Measurements from ENCODE around the gene UBE4B. TPM values are rescaled to one million over a fixed set of nuclear protein-coding genes. Genes with fewer than 3 reads are reported as not detected.
A peak's percentile ranks its signal among the peaks of the same experiment; 100 is the strongest.
"Not testable (repeated sequence)": the region's sequence is repeated elsewhere in the genome, so short reads cannot be mapped to it uniquely, and the experiment has no call there.

UBE4B gene
- total RNA-seq, 5 donors from 2014 or later (not counting 1 experiment from before 2014, with no cell fraction given) = 37.5 to 43.1 (median 41.9) TPM

- H3K4me1 ChIP-seq (ENCODE audit: control insufficient read depth in 1 of 2, extremely low read depth in 1 of 2, insufficient read depth in 2 of 2, low read length in 2 of 2) = peaks cover 11 to 13% of the 10 kb centered on the region in 2 experiments
- WGBS (ENCODE audit: insufficient coverage) = 93% methylated on average over 12 of the region's 24 CpGs
- H3K27me3 Mint-ChIP-seq; H3K27ac Mint-ChIP-seq; DNase-seq; H3K27ac ChIP-seq (ENCODE audit: low read length); H3K4me3 ChIP-seq (ENCODE audit: control insufficient read depth in 1 of 2, extremely low read depth in 1 of 2, low read length in 1 of 2); CTCF ChIA-PET; H3K36me3 Mint-ChIP-seq; H3K36me3 ChIP-seq (ENCODE audit: control insufficient read depth in 2 of 2, extremely low read depth in 1 of 2, insufficient read depth in 1 of 2, low read length in 1 of 2); H3K9me3 ChIP-seq; H3K4me3 Mint-ChIP-seq; POLR2A ChIA-PET; ATAC-seq (replicated peaks in 1 of 4); H3K9me3 Mint-ChIP-seq; H3K27me3 ChIP-seq (replicated peaks in 1 of 2; ENCODE audit: control insufficient read depth in 2 of 2, extremely low read depth in 1 of 2, insufficient read depth in 2 of 2, low read length in 1 of 2): not testable (repeated sequence)
- peaks cover 11 to 15% (median 12%) of the 10 kb centered on the region in 3 donors for H3K4me1 Mint-ChIP-seq
These were observed 3.7 kb upstream of the UBE4B start for GRCh38 chr1:10028956-10029500.

GRCh38 chr1:10031461-10031860 is 1.3 kb upstream of the UBE4B start:
- Histone ChIP-seq H3K27ac (ENCODE audit: low read length) (no peak overlapping the region), H3K36me3 (ENCODE audit: control insufficient read depth in 2 of 2, extremely low read depth in 1 of 2, insufficient read depth in 1 of 2, low read length in 1 of 2) (no peaks in the 10 kb centered on the region), H3K27me3 (replicated peaks in 1 of 2; ENCODE audit: control insufficient read depth in 2 of 2, extremely low read depth in 1 of 2, insufficient read depth in 2 of 2, low read length in 1 of 2) (peaks cover 0 to 2% of the 10 kb centered on the region in 2 experiments), H3K9me3 (no peaks in the 10 kb centered on the region), H3K4me1 (ENCODE audit: control insufficient read depth in 1 of 2, extremely low read depth in 1 of 2, insufficient read depth in 2 of 2, low read length in 2 of 2) (peaks cover 17 to 18% of the 10 kb centered on the region in 2 experiments), H3K4me3 (ENCODE audit: control insufficient read depth in 1 of 2, extremely low read depth in 1 of 2, low read length in 1 of 2) (no peak overlapping the region)
- Mint-ChIP-seq H3K4me1 (peaks cover 24 to 28% (median 24%) of the 10 kb centered on the region in 3 donors), H3K4me3 (no peak overlapping the region), H3K36me3 (no peaks in the 10 kb centered on the region), H3K27me3 (no peaks in the 10 kb centered on the region), H3K9me3 (no peaks in the 10 kb centered on the region), H3K27ac (no peak overlapping the region)
- CTCF ChIA-PET = interaction anchor here in 1 of 2 donors (0.6 kb wide), 1 partner anchor 1220 kb away, joined by 8 read pairs; no protein-coding TSS in a partner anchor
- DNase-seq (no peak), ATAC-seq (replicated peaks in 1 of 4) (no peak)
- POLR2A ChIA-PET = no interaction called here
- WGBS (ENCODE audit: insufficient coverage) = no CpG with 5 or more reads among the region's 3 CpGs

DNA sequence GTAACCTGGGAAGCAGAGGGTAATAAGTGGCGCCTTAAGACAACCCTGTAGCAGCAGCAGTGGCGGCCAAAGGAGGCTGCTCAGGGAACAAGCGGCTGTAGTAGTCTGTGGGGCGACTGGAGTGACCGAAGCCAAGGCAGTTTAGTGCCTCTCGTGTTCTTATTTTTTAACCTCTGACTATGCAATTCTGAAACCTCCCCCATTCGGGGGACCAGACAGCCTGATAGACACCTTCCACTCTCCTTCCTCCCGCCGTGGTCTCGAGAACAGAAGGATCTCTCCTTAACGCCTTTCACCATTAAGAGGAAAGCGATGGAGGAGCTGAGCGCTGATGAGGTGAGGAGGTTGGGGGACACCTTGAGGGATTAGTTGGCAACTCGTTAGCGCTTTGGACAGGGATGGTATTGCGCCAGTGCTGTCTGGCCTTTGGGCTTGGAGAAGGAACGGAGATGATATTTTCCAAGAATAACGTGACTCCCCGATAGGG is 644 bp downstream of the UBE4B start:
- CTCF ChIA-PET = interaction anchor here in 1 of 2 donors (0.5 to 0.9 kb wide), 2 partner anchors 84 to 338 kb away, joined by 3 to 7 read pairs; no protein-coding TSS in a partner anchor
- H3K9me3 Mint-ChIP-seq = no peaks in the 10 kb centered on the region
- POLR2A ChIA-PET = no interaction called here

GRCh38 chr1:10042746-10043145 is 10.0 kb downstream of the UBE4B start:
- no peak for ATAC-seq (replicated peaks in 1 of 4)
- H3K4me1 ChIP-seq (ENCODE audit: control insufficient read depth in 1 of 2, extremely low read depth in 1 of 2, insufficient read depth in 2 of 2, low read length in 2 of 2) = peaks cover 0 to 3% of the 10 kb centered on the region in 2 experiments
- H3K4me3 Mint-ChIP-seq = no peak overlapping the region
- no peak overlapping the region for H3K27ac Mint-ChIP-seq
- no peak for DNase-seq
- POLR2A ChIA-PET = no interaction called here
- H3K9me3 ChIP-seq = no peaks in the 10 kb centered on the region
- no peak overlapping the region for H3K27ac ChIP-seq (ENCODE audit: low read length)
- H3K27me3 Mint-ChIP-seq = no peaks in the 10 kb centered on the region
- WGBS (ENCODE audit: insufficient coverage) = 88% methylated on average over 4 of the region's 4 CpGs
- peaks cover 35 to 45% (median 41%) of the 10 kb centered on the region in 3 donors for H3K4me1 Mint-ChIP-seq
- H3K36me3 ChIP-seq (ENCODE audit: control insufficient read depth in 2 of 2, extremely low read depth in 1 of 2, insufficient read depth in 1 of 2, low read length in 1 of 2) = peaks cover 3 to 20% of the 10 kb centered on the region in 2 donors
- no peak overlapping the region for H3K4me3 ChIP-seq (ENCODE audit: control insufficient read depth in 1 of 2, extremely low read depth in 1 of 2, low read length in 1 of 2)
- peaks cover 21% of the 10 kb centered on the region for H3K36me3 Mint-ChIP-seq
- H3K27me3 ChIP-seq (replicated peaks in 1 of 2; ENCODE audit: control insufficient read depth in 2 of 2, extremely low read depth in 1 of 2, insufficient read depth in 2 of 2, low read length in 1 of 2) = no peaks in the 10 kb centered on the region
- CTCF ChIA-PET = no interaction called here
- no peaks in the 10 kb centered on the region for H3K9me3 Mint-ChIP-seq

More for the DNA sequence above, 644 bp downstream of the UBE4B start:
- peak overlapping the region; percentile 95 to 97 for H3K27ac Mint-ChIP-seq
- H3K4me3 Mint-ChIP-seq = peak overlapping the region; percentile 94 to 95 (median 95)
- DNase-seq = peak in 3 of 35 experiments; percentile 1 to 14 (median 9)
- H3K27ac ChIP-seq (ENCODE audit: low read length) = peak overlapping the region; percentile 78
- H3K36me3 Mint-ChIP-seq = no peaks in the 10 kb centered on the region
- peak overlapping the region; percentile 83 to 93 for H3K4me3 ChIP-seq (ENCODE audit: control insufficient read depth in 1 of 2, extremely low read depth in 1 of 2, low read length in 1 of 2)
- peaks cover 0 to 10% of the 10 kb centered on the region in 2 donors for H3K36me3 ChIP-seq (ENCODE audit: control insufficient read depth in 2 of 2, extremely low read depth in 1 of 2, insufficient read depth in 1 of 2, low read length in 1 of 2)
- 15% methylated on average over 5 of the region's 19 CpGs for WGBS (ENCODE audit: insufficient coverage)
- no peaks in the 10 kb centered on the region for H3K9me3 ChIP-seq
- H3K27me3 Mint-ChIP-seq = no peaks in the 10 kb centered on the region
- H3K4me1 Mint-ChIP-seq = peaks cover 24 to 28% (median 24%) of the 10 kb centered on the region in 3 donors
- peak; percentile 27 to 34 (median 32) for ATAC-seq (replicated peaks in 1 of 4)
- H3K27me3 ChIP-seq (replicated peaks in 1 of 2; ENCODE audit: control insufficient read depth in 2 of 2, extremely low read depth in 1 of 2, insufficient read depth in 2 of 2, low read length in 1 of 2) = no peaks in the 10 kb centered on the region
- H3K4me1 ChIP-seq (ENCODE audit: control insufficient read depth in 1 of 2, extremely low read depth in 1 of 2, insufficient read depth in 2 of 2, low read length in 2 of 2) = peaks cover 17 to 18% of the 10 kb centered on the region in 2 experiments

- H3K36me3 Mint-ChIP-seq = peaks cover 31% of the 10 kb centered on the region
- ChIA-PET POLR2A (no interaction called here), CTCF (interaction anchor here in 1 of 2 donors (0.5 kb wide), 1 partner anchor 219 kb away, joined by 3 read pairs; no protein-coding TSS in a partner anchor)
These were observed 13.0 kb downstream of the UBE4B start for GRCh38 chr1:10045480-10046355.

GRCh38 chr1:10046356-10047085 is 13.8 kb downstream of the UBE4B start:
- no peak overlapping the region for H3K4me3 Mint-ChIP-seq
- H3K27ac Mint-ChIP-seq = no peak overlapping the region
- peaks cover 36% of the 10 kb centered on the region for H3K36me3 Mint-ChIP-seq
- no peaks in the 10 kb centered on the region for H3K9me3 ChIP-seq
- no peaks in the 10 kb centered on the region for H3K27me3 ChIP-seq (replicated peaks in 1 of 2; ENCODE audit: control insufficient read depth in 2 of 2, extremely low read depth in 1 of 2, insufficient read depth in 2 of 2, low read length in 1 of 2)
- no peaks in the 10 kb centered on the region for H3K9me3 Mint-ChIP-seq
- CTCF ChIA-PET = interaction anchor here in 1 of 2 donors (0.5 kb wide), 1 partner anchor 220 kb away, joined by 3 read pairs; no protein-coding TSS in a partner anchor
- DNase-seq (no peak), ATAC-seq (replicated peaks in 1 of 4) (no peak)
- H3K27me3 Mint-ChIP-seq = no peaks in the 10 kb centered on the region
- no peak overlapping the region for H3K27ac ChIP-seq (ENCODE audit: low read length)
- H3K4me1 ChIP-seq (ENCODE audit: control insufficient read depth in 1 of 2, extremely low read depth in 1 of 2, insufficient read depth in 2 of 2, low read length in 2 of 2) = peaks cover 0 to 3% of the 10 kb centered on the region in 2 experiments
- POLR2A ChIA-PET = interaction anchor here in 1 of 2 donors (0.7 kb wide), 1 partner anchor 1041 kb away, joined by 8 read pairs; no protein-coding TSS in a partner anchor
- WGBS (ENCODE audit: insufficient coverage) = 100% methylated on average over 5 of the region's 8 CpGs
- peaks cover 5 to 31% of the 10 kb centered on the region in 2 donors for H3K36me3 ChIP-seq (ENCODE audit: control insufficient read depth in 2 of 2, extremely low read depth in 1 of 2, insufficient read depth in 1 of 2, low read length in 1 of 2)
- peaks cover 44 to 55% (median 44%) of the 10 kb centered on the region in 3 donors for H3K4me1 Mint-ChIP-seq
- no peak overlapping the region for H3K4me3 ChIP-seq (ENCODE audit: control insufficient read depth in 1 of 2, extremely low read depth in 1 of 2, low read length in 1 of 2)

More at GRCh38 chr1:10045480-10046355, 13.0 kb downstream of the UBE4B start:
- Mint-ChIP-seq H3K4me1 (peaks cover 37 to 52% (median 40%) of the 10 kb centered on the region in 3 donors), H3K27me3 (no peaks in the 10 kb centered on the region), H3K27ac (no peak overlapping the region), H3K9me3 (no peaks in the 10 kb centered on the region), H3K4me3 (no peak overlapping the region)
- Histone ChIP-seq H3K4me1 (ENCODE audit: control insufficient read depth in 1 of 2, extremely low read depth in 1 of 2, insufficient read depth in 2 of 2, low read length in 2 of 2) (peaks cover 0 to 3% of the 10 kb centered on the region in 2 experiments), H3K27me3 (replicated peaks in 1 of 2; ENCODE audit: control insufficient read depth in 2 of 2, extremely low read depth in 1 of 2, insufficient read depth in 2 of 2, low read length in 1 of 2) (no peaks in the 10 kb centered on the region), H3K27ac (ENCODE audit: low read length) (no peak overlapping the region), H3K9me3 (no peaks in the 10 kb centered on the region), H3K4me3 (ENCODE audit: control insufficient read depth in 1 of 2, extremely low read depth in 1 of 2, low read length in 1 of 2) (no peak overlapping the region), H3K36me3 (ENCODE audit: control insufficient read depth in 2 of 2, extremely low read depth in 1 of 2, insufficient read depth in 1 of 2, low read length in 1 of 2) (peaks cover 8 to 25% of the 10 kb centered on the region in 2 donors)
- 95% methylated on average over 4 of the region's 8 CpGs for WGBS (ENCODE audit: insufficient coverage)
- DNase-seq (no peak), ATAC-seq (replicated peaks in 1 of 4) (no peak)
